ENCODE data around the gene CTF1. TPM values are rescaled to one million over a fixed set of nuclear protein-coding genes. Genes with fewer than 3 reads are reported as not detected.

Gene CTF1, protein sequence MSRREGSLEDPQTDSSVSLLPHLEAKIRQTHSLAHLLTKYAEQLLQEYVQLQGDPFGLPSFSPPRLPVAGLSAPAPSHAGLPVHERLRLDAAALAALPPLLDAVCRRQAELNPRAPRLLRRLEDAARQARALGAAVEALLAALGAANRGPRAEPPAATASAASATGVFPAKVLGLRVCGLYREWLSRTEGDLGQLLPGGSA
- polyA plus RNA-seq (2011; rRNA removed) = 0.13 and 0.44 TPM in 2 replicates
- 0.34 and 0.52 TPM in 2 replicates for polyA plus RNA-seq (2012; cell fraction: cytosol; rRNA removed)
- polyA plus RNA-seq (2012; cell fraction: nucleus; rRNA removed) = 0.23 and 0.54 TPM in 2 replicates
- 0.16 to 0.30 TPM (median 0.23 TPM) in 3 replicates for polyA plus RNA-seq (2017; fragmentation: RNase III; extraction: RNeasy Plus Mini Kit Qiagen cat#74134 plus additional on column Dnase treatment)
- polyA minus RNA-seq (2011; rRNA and poly(A)+ RNA removed) = 0.17 and 0.63 TPM in 2 replicates

DNA sequence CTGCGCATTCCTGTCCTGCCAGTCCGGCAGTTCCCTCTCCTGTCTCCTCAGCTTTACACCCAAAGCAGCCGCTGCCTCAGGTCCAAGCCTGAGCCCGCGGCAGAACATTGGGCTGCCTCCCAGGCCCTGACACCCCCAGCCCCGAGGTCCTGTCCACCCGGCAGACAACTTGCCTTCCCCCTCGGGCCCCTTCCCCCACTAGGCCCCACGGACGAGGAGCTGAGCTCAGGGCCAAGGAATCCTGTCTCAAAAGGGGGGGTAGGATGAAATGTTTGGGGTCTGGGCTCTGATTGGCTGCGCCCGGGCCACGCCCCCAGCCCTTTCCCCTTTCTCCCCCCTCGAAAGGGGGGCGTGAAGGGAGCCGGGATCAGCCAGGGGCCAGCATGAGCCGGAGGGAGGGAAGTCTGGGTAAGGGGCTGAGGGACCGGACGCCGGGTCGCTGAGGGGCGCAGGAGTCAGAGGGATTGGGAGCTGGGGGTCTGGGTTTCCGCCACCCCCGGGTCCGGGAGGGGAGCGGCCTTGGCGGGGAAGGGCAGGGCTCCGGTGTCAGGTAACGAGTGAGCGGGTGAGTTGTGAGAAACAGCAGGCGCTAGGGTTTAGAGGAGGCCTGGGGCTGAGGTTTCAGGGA, at the start of gene CTF1:
CTF1 (plus strand) TSS at position 354 of the 628 bp plus-strand sequence; CDS start at position 384, 30 bp downstream.
- Histone ChIP-seq H3K9me3 (no peaks in the 10 kb centered on the region), H3K27ac (peak within 1 kb of the TSS; percentile 72 to 85), H3K4me1 (peaks cover 34% of the 10 kb centered on the region), H3K4me3 (peak within 1 kb of the TSS; percentile 40), H3K4me2 (peak within 1 kb of the TSS; percentile 68)
- 58% methylated on average over 27 of the region's 31 CpGs for WGBS (ENCODE audit: missing lambda C conversion rate)
- TF ChIP-seq CBX8 (IDR thresholded peaks at IDR 0.05) = no peak
- TF ChIP-seq NFE2L2 (conservative IDR thresholded peaks at IDR 0.05; ENCODE audit: low read length) = no peak
- TF ChIP-seq, protein P1, sequence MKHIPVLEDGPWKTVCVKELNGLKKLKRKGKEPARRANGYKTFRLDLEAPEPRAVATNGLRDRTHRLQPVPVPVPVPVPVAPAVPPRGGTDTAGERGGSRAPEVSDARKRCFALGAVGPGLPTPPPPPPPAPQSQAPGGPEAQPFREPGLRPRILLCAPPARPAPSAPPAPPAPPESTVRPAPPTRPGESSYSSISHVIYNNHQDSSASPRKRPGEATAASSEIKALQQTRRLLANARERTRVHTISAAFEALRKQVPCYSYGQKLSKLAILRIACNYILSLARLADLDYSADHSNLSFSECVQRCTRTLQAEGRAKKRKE (CRISPR knock-in tag; IDR thresholded peaks at IDR 0.05; ENCODE audit: low read depth) = no peak
- ATAC-seq (peak in 1 of 2 experiments; percentile 2; a peak in 3 of 6 replicates), FAIRE-seq (no peak), DNase-seq (ENCODE audit: low read depth in 1 of 2, low spot score in 1 of 2) (no peak)
- ChIA-PET CTCF (interaction anchor here (0.9 to 2.9 kb wide), 3 partner anchors 12 to 82 kb away, joined by 4 to 12 read pairs (median 9); no protein-coding TSS in a partner anchor), POLR2A (no interaction called here)

DNA sequence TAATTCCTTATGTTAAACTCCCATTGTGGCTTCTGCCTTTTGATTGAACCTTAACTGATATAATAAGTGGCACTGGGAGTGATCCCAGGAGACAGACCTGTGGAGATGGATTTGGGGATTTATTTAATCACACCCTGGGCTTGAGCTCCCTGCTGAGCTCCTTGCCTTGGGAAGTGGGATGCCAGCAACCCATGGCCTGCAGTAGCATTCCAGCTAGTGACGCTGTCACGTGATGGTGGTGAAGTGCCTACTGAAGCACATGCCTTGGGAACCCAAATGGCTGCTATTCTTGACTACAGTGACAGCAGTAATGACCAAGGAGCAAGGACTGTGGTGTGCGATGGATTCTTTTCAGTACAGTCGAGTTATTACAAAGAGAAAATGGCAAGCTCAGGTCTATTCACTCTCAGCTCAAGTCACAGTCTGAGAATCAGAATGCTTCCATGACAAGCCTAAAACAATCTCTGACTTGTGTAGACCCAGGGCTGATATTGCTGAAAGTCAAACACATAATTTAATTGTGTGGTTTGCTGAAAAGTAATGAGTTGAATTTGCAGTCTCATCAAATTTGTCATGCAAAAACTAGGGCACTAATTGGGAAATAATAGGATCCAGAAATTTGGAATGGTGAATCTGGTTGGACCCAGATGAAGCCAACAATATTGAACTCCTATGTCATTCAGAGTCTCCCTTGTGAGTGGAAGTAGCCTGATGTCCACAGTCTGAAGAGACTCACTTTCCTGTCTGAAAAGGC, 49.6 kb upstream of the CTF1 start:
- no peak for DNase-seq (ENCODE audit: low read depth in 1 of 2, low spot score in 1 of 2)
- H3K9me3 ChIP-seq = no peaks in the 10 kb centered on the region
- no peak overlapping the region for H3K4me3 ChIP-seq
- ChIA-PET CTCF (interaction anchor here (0.9 to 5.2 kb wide), 8 partner anchors 9 to 95 kb away, joined by 3 to 58 read pairs (median 28); no protein-coding TSS in a partner anchor), POLR2A (no interaction called here)
- no peak overlapping the region for H3K4me2 ChIP-seq
- WGBS (ENCODE audit: missing lambda C conversion rate) = 77% methylated on average over 4 of the region's 4 CpGs
- FAIRE-seq = no peak
- H3K4me1 ChIP-seq = peaks cover 9% of the 10 kb centered on the region; the same call in 1 of the 3 replicates
- no peak overlapping the region for H3K27ac ChIP-seq
- TF ChIP-seq JUNB (IDR thresholded peaks at IDR 0.05) (no peak), ZFP36 (IDR thresholded peaks at IDR 0.05; ENCODE audit: borderline replicate concordance, partially characterized antibody) (no peak), MAFK (IDR thresholded peaks at IDR 0.05; ENCODE audit: partially characterized antibody) (peak; percentile 85)
- TF ChIP-seq, protein P2, sequence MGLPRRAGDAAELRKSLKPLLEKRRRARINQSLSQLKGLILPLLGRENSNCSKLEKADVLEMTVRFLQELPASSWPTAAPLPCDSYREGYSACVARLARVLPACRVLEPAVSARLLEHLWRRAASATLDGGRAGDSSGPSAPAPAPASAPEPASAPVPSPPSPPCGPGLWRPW (IDR thresholded peaks at IDR 0.05) = no peak
- no peak for ATAC-seq

DNA sequence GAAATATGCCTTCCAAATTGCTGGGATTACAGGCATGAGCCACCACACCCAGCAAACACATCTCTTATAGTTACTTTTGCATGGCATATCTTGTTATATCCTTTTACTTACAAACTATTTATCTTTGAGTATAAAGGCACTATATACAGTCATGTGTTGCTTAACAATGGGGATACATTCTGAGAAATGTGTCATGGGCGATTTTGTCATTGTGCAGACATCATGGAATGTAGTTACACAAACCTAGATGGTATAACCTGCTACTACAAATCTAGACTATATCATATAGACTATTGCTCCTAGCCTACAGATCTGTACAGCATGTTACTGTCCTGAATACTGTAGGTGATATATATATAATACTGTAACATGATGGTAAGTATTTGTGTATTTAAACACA, 46.2 kb upstream of the CTF1 start:
- Histone ChIP-seq H3K9me3 (no peaks in the 10 kb centered on the region), H3K27ac (no peak overlapping the region), H3K4me1 (no peaks in the 10 kb centered on the region; the same call in 2 of the 3 replicates), H3K4me2 (no peak overlapping the region), H3K4me3 (no peak overlapping the region)
- DNase-seq (ENCODE audit: low read depth in 1 of 2, low spot score in 1 of 2) = no peak
- WGBS (ENCODE audit: missing lambda C conversion rate) = 9% methylated on average over 1 of the region's 1 CpG
- ChIA-PET POLR2A (no interaction called here), CTCF (interaction anchor here (1.1 to 2.9 kb wide), 2 partner anchors 52 kb away, joined by 3 to 7 read pairs; no protein-coding TSS in a partner anchor)
- FAIRE-seq = no peak
- no peak for ATAC-seq
- TF ChIP-seq, protein P3, sequence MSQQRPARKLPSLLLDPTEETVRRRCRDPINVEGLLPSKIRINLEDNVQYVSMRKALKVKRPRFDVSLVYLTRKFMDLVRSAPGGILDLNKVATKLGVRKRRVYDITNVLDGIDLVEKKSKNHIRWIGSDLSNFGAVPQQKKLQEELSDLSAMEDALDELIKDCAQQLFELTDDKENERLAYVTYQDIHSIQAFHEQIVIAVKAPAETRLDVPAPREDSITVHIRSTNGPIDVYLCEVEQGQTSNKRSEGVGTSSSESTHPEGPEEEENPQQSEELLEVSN (IDR thresholded peaks at IDR 0.05; ENCODE audit: borderline replicate concordance, low read depth) = no peak
- no peak for TF ChIP-seq POLR2AphosphoS2 (conservative IDR thresholded peaks at IDR 0.05; ENCODE audit: low read length)
- no peak for TF ChIP-seq HEYL (CRISPR knock-in tag; IDR thresholded peaks at IDR 0.05)
- TF ChIP-seq, protein P4, sequence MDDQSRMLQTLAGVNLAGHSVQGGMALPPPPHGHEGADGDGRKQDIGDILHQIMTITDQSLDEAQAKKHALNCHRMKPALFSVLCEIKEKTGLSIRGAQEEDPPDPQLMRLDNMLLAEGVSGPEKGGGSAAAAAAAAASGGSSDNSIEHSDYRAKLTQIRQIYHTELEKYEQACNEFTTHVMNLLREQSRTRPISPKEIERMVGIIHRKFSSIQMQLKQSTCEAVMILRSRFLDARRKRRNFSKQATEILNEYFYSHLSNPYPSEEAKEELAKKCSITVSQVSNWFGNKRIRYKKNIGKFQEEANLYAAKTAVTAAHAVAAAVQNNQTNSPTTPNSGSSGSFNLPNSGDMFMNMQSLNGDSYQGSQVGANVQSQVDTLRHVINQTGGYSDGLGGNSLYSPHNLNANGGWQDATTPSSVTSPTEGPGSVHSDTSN (IDR thresholded peaks at IDR 0.05) = no peak
- no peak for TF ChIP-seq ESRRA (IDR thresholded peaks at IDR 0.05; ENCODE audit: borderline replicate concordance, low read length)
- no peak for TF ChIP-seq CBX2 (IDR thresholded peaks at IDR 0.05; ENCODE audit: borderline replicate concordance, low read depth)
- TF ChIP-seq, protein P5, sequence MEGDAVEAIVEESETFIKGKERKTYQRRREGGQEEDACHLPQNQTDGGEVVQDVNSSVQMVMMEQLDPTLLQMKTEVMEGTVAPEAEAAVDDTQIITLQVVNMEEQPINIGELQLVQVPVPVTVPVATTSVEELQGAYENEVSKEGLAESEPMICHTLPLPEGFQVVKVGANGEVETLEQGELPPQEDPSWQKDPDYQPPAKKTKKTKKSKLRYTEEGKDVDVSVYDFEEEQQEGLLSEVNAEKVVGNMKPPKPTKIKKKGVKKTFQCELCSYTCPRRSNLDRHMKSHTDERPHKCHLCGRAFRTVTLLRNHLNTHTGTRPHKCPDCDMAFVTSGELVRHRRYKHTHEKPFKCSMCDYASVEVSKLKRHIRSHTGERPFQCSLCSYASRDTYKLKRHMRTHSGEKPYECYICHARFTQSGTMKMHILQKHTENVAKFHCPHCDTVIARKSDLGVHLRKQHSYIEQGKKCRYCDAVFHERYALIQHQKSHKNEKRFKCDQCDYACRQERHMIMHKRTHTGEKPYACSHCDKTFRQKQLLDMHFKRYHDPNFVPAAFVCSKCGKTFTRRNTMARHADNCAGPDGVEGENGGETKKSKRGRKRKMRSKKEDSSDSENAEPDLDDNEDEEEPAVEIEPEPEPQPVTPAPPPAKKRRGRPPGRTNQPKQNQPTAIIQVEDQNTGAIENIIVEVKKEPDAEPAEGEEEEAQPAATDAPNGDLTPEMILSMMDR (IDR thresholded peaks at IDR 0.05) = no peak
- no peak for TF ChIP-seq CHD2 (IDR thresholded peaks at IDR 0.05; ENCODE audit: low read length, partially characterized antibody)
- TF ChIP-seq, protein P2 (IDR thresholded peaks at IDR 0.05) = no peak
- TF ChIP-seq, protein P6, sequence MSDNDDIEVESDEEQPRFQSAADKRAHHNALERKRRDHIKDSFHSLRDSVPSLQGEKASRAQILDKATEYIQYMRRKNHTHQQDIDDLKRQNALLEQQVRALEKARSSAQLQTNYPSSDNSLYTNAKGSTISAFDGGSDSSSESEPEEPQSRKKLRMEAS (IDR thresholded peaks at IDR 0.05) = no peak
- TF ChIP-seq ZNF302 (CRISPR knock-in tag; IDR thresholded peaks at IDR 0.05) = no peak
- TF ChIP-seq EHMT2 (IDR thresholded peaks at IDR 0.05; ENCODE audit: low read depth) = no peak
- TF ChIP-seq HDAC2 (IDR thresholded peaks at IDR 0.05) = no peak
- TF ChIP-seq TP53 (CRISPR knock-in tag; IDR thresholded peaks at IDR 0.05) = no peak
- no peak for TF ChIP-seq SMC3 (IDR thresholded peaks at IDR 0.05)
- TF ChIP-seq JUN (IDR thresholded peaks at IDR 0.05) = no peak
- TF ChIP-seq MAFK (IDR thresholded peaks at IDR 0.05; ENCODE audit: partially characterized antibody) = no peak
- no peak for TF ChIP-seq CBX8 (IDR thresholded peaks at IDR 0.05)
- no peak for TF ChIP-seq RAD21 (conservative IDR thresholded peaks at IDR 0.05 in 1 of 2, IDR thresholded peaks at IDR 0.05 in 1 of 2)
- TF ChIP-seq FOSL2 (IDR thresholded peaks at IDR 0.05) = no peak
- no peak for TF ChIP-seq FOSL2 (CRISPR knock-in tag; IDR thresholded peaks at IDR 0.05)

All from A549 (cell line).